Psoas muscle (tissue), 8 donors: ENCODE results near the gene HIGD1B. TPM values are rescaled to one million over a fixed set of nuclear protein-coding genes. Genes with fewer than 3 reads are reported as not detected.

ENCODE experiments used
- ATAC-seq, 4 donors: fragments of 200-7000 bp; cut with Tn5 transposase; one replicate each; pipeline ENCODE4 v1.9.1; 2020; ENCODE audit warnings: moderate library complexity in 3 of 4, mild to moderate bottlenecking in 2 of 4
- DNase-seq, 2 donors: peaks; one replicate each; pipeline ENCODE4 v3.0.0-alpha.2; 2020
- H3K27ac ChIP-seq: fragments of 200-600 bp; one replicate; pipeline ENCODE4 v1.8.0; 2022
- H3K27me3 ChIP-seq, 3 donors: fragments of 200-600 bp in 1 of 3; one replicate each; pipeline versions ENCODE4 v1.6.1 to v1.8.0; 2013 to 2022; ENCODE audit warnings: low read length in 2 of 3, mild to moderate bottlenecking in 2 of 3, moderate library complexity in 1 of 3; ENCODE audit not compliant: insufficient read depth in 3 of 3
- H3K36me3 ChIP-seq, 2 donors: fragments of 200-600 bp in 1 of 2; one replicate each; pipeline versions ENCODE4 v1.6.1 to v1.8.0; 2013 to 2022; ENCODE audit warnings: low read depth in 1 of 2, mild to moderate bottlenecking in 1 of 2, moderate library complexity in 1 of 2; ENCODE audit not compliant: insufficient read depth in 1 of 2
- H3K4me1 ChIP-seq: fragments of 200-600 bp; one replicate; pipeline ENCODE4 v1.8.0; 2022
- H3K4me3 ChIP-seq: fragments of 200-600 bp; one replicate; pipeline ENCODE4 v1.8.0; 2022; ENCODE audit warnings: mild to moderate bottlenecking
- H3K9me3 ChIP-seq: fragments of 200-600 bp; one replicate; pipeline ENCODE4 v1.8.0; 2022
- CTCF ChIP-seq: fragments of 200-600 bp; IDR thresholded peaks from one replicate; pipeline ENCODE4 v1.8.0; 2022; ENCODE audit warnings: antibody characterized with exemption
- WGBS, 3 donors: extraction: QIAGEN DNeasy Blood & Tissue Kit; methylation state at CpG; one replicate each; pipeline versions ENCODE4 v1.1.6 to v1.1.7; 2013; 5-methylcytosine and 5-hydroxymethylcytosine counted together
- intact Hi-C, 2 donors: fragments of 100-400 bp; cut with DNase I; formaldehyde crosslinking; loops; one replicate each; pipeline versions ENCODE4 v1.11.0 to v1.14.2; 2022
- polyA plus RNA-seq, 3 donors: library from polyadenylated mRNA; stranded (reverse); fragments of 200-250 nt; gene quantifications; one replicate each; pipeline ENCODE4 v1.2.3, GENCODE V29; 2013
- total RNA-seq, 4 donors: library from RNA; stranded (reverse); fragmentation: NEBNext Ultra II Directional in 2 of 4; extraction: Animal tissue kit (Norgen Biotek cat#: 25700) in 2 of 4; gene quantifications; one replicate each; pipeline versions ENCODE4 v1.2.1 to v1.2.4, GENCODE V29; 2021 to 2023
- donor health status: healthy with polysubstance abuse.
- donor health status: DM: no; HTN: no; CAD: no; lungs with moderate emphysema.
- donor health status: Bipolar disorder and iron deficiency.
- donor health status: healthy.
- donor health status: DM: yes; HTN: yes; CAD: no.
- donor health status: DM: no; HTN: no; CAD: no.
- donor health status: DM: no; HTN: no; CAD: no.
- donor health status: DM: yes; HTN: yes; CAD: no.

HIGD1B gene
- total and polyA plus RNA-seq, 7 donors: 4.6 to 17.9 (median 10.0) TPM

DNA sequence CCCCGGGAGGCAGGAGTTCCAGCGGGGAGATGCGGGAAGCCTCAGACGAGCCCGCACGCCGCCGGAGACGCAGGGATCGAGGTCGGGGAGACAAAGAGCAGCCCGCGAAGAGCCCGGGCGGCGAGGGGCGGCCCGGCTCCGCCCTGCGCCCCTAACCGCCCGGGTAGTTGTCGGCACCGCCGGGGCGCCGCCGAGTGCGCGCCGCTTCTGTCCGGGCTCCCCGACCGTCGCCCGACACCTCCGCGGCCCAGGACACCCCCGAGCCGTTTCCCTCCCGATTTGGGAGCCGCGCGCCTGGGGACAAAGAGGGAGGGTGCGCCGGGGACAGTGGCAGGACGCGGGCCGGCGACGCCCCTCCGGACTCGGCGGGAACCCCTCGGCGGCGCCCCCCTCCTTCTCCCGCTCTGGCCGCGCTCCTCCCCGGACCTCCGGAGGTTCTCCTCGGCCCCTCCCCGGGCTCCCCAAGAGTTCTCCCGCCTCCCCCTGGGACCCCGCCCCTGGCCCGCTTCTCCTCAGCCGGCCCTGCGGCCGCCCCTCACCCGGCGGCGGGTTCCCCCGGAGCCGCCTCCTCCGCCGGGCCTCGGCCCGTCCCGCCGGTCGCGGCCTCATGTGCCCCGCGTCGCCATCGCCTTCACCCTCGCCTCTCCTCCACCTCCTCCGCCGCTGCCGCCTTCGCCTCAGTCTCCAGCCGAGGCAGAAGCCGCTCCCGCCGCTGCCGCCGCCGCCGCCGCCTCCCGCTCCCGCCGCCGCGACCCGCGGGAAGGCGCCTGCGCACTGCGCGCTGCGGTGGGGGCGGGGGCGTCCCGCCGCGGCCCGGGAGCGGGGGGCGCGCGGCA, 17.9 kb upstream of the HIGD1B start, which contains the start of gene GJC1:
Gene GJC1 (minus strand): TSS at position 765 of the 836 bp plus-strand sequence. CDS start 24,470 bp downstream, outside the sequence.
- peak in 1 of 4 donors; percentile 38 for ATAC-seq
- no peak for TF ChIP-seq CTCF
- DNase-seq: peak in 1 of 2 donors; percentile 56
- WGBS, 3 donors: 1% methylated on average over 69 to 123 of the region's 123 CpGs
- Histone ChIP-seq H3K4me1 (no peaks in the 10 kb centered on the region), H3K27me3 (peaks cover 4 to 84% (median 19%) of the 10 kb centered on the region in 3 donors), H3K9me3 (no peaks in the 10 kb centered on the region), H3K4me3 (peak within 1 kb of the TSS; percentile 68), H3K36me3 (no peaks in the 10 kb centered on the region), H3K27ac (peak within 1 kb of the TSS; percentile 46)
- intact Hi-C loops: loop anchor here in 1 of 2 donors (5.0 kb wide), 1 partner anchor 32 kb away; no protein-coding TSS in a partner anchor

DNA sequence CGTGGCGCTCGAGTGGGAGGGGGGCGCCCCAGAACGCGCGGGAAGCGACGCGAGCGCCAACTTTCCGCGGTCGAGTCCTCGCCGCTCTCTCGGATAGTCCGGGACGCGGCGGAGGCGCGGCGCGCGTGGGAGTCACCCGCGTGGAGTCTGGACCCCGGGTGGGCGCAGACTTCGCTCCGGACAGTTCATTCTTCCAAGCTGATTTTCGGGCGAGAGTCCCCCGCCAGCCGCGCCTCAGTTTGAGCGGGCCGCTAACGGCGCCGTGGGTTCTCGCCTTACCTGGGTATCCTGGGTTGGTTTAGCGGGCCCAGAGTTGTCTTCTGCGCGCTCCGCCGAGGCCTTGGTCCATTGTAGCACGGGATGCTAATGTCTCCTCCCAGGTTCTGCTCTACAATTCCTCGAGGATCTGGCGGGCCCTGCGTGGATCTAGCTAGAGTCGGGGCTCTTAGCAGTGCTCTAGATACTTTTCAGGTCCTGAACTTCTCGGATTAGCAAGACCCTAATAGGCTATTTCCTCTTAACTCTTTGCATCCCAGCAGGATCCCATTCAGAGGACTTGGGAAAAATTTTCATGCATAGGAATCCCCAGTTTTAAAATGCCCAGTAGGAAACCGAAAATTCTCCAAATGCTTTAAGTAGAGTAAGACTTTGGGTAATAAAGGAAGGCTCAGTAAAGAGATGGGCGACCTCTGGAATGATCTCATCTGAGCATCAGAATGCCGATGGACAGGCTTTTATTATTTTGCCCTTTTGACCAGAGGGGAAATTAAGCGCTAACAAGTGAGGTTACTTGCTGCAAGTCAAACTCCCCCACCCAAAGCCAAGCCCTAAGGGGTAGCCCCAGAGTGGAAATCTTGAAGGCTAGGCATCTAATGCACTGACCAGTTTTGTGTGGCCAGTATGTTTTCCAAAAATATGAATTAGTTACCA, 17.1 kb upstream of the HIGD1B start:
- DNase-seq: no peak
- TF ChIP-seq CTCF: no peak
- intact Hi-C loops: loop anchor here in 1 of 2 donors (5.0 kb wide), 1 partner anchor 33 kb away; no protein-coding TSS in a partner anchor
- Histone ChIP-seq H3K9me3 (no peaks in the 10 kb centered on the region), H3K27ac (peak overlapping the region; percentile 20), H3K4me3 (peak overlapping the region; percentile 68), H3K4me1 (no peaks in the 10 kb centered on the region), H3K36me3 (no peaks in the 10 kb centered on the region), H3K27me3 (peaks cover 4 to 81% (median 21%) of the 10 kb centered on the region in 3 donors)
- ATAC-seq: peak in 1 of 4 donors; percentile 40
- 6 to 9% (median 7%) methylated on average over 48 to 57 of the region's 58 CpGs for WGBS, 3 donors

- H3K27ac ChIP-seq: no peak overlapping the region
- H3K36me3 ChIP-seq: no peaks in the 10 kb centered on the region
- H3K27me3 ChIP-seq: peaks cover 4 to 74% (median 21%) of the 10 kb centered on the region in 3 donors
- TF ChIP-seq CTCF: no peak
- H3K4me3 ChIP-seq: no peak overlapping the region
- ATAC-seq (no peak), DNase-seq (no peak)
- intact Hi-C loops: loop anchor here in 1 of 2 donors (5.0 kb wide), 1 partner anchor 34 kb away; no protein-coding TSS in a partner anchor
- H3K4me1 ChIP-seq: no peaks in the 10 kb centered on the region
- 89 to 94% (median 89%) methylated on average over 12 of the region's 12 CpGs for WGBS, 3 donors
- H3K9me3 ChIP-seq: no peaks in the 10 kb centered on the region
These were observed 16.3 kb upstream of the HIGD1B start for GRCh38 chr17:44831371-44831770.

DNA sequence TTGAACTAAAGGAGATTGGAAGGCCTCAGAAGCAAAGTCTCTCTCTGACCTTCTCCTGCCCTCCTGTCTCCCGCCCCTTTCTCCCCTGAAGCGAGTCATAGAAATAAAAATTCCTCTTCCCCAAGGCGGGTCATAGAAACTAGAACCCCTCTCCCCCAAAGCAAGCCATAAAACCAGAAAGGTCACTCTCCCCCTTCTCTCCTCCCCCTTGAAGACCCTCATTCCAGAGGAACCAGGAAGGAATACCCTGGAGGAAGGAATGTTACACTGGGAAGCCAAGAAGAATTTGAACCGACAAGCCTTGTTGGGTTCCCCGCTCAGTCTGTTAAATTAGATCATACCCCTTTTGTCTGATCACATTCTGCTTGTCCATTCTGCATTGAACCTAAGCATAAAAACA, 14.9 kb upstream of the HIGD1B start:
- 72 to 80% (median 75%) methylated on average over 5 of the region's 5 CpGs for WGBS, 3 donors

More for the DNA sequence above, 14.9 kb upstream of the HIGD1B start:
- intact Hi-C loops: loop anchor here in 1 of 2 donors (5.0 kb wide), 1 partner anchor 36 kb away; no protein-coding TSS in a partner anchor
- no peak for ATAC-seq
- Histone ChIP-seq H3K27me3 (peaks cover 4 to 59% (median 18%) of the 10 kb centered on the region in 3 donors), H3K4me1 (no peaks in the 10 kb centered on the region), H3K9me3 (no peaks in the 10 kb centered on the region), H3K36me3 (no peaks in the 10 kb centered on the region), H3K4me3 (no peak overlapping the region), H3K27ac (no peak overlapping the region)
- DNase-seq: no peak
- TF ChIP-seq CTCF: no peak
